ENCODE results near the gene ZNRF1.

ZNRF1 gene

DNA sequence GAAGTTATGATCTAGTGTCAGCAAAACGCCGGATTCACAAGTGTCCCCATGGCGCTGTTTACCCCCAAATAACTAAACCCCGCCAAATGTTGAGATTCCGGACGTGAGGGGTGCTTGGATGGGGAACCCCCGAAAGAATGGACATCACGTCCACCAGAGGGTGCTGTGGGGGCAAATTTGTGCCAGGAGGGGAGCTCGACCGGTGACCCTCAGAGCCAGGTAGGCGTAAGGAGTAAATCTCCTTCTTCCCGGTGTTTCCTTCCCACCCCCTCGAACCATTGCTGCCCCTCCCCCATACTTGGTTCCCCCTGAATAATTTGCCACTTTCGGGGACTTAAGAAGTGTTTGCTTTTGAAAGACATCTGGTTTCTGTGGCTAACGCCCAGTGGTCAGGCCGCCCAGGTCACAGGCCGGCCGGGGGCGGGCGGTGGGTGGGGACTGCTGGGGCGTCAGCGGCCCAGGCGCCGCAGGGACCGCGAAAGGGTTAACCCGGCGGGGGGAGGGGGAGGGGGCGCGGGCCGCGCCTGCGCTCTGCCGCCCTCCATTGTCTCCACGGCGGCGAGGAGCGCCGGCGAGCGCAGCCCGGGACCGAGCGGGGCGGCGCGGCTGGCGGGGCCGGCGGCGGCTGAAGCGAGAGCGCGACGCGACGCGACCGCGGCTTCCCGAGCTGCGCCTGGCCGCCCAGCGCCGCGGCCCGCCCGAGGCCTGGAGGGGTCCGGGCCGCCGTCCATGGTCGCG is at the start of gene ZNRF1:
ZNRF1 (plus strand) TSS at position 544 of the 738 bp plus-strand sequence. CDS start 648 bp downstream, outside the sequence.
- no peaks in the 10 kb centered on the region for H3K27me3 ChIP-seq (ENCODE audit: control insufficient read depth, insufficient read depth, low read length)
- H3K9me3 ChIP-seq (ENCODE audit: control insufficient read depth, low read length), result no peaks in the 10 kb centered on the region
- peak within 1 kb of the TSS; percentile 78 for H3K27ac ChIP-seq
- peaks cover 9% of the 10 kb centered on the region for H3K4me1 ChIP-seq
- peaks cover 37% of the 10 kb centered on the region for H3K79me2 ChIP-seq
- H2AFZ ChIP-seq, result peak within 1 kb of the TSS; percentile 77
- peak within 1 kb of the TSS; percentile 40 for H3K9ac ChIP-seq
- peak within 1 kb of the TSS; percentile 91 for H3K4me2 ChIP-seq (ENCODE audit: low read length)
- H3K36me3 ChIP-seq (ENCODE audit: control insufficient read depth, insufficient read depth, low read length), result no peaks in the 10 kb centered on the region
- H3K4me3 ChIP-seq (ENCODE audit: low read depth, low read length), result peak within 1 kb of the TSS; percentile 74
- TF ChIP-seq, protein P1, sequence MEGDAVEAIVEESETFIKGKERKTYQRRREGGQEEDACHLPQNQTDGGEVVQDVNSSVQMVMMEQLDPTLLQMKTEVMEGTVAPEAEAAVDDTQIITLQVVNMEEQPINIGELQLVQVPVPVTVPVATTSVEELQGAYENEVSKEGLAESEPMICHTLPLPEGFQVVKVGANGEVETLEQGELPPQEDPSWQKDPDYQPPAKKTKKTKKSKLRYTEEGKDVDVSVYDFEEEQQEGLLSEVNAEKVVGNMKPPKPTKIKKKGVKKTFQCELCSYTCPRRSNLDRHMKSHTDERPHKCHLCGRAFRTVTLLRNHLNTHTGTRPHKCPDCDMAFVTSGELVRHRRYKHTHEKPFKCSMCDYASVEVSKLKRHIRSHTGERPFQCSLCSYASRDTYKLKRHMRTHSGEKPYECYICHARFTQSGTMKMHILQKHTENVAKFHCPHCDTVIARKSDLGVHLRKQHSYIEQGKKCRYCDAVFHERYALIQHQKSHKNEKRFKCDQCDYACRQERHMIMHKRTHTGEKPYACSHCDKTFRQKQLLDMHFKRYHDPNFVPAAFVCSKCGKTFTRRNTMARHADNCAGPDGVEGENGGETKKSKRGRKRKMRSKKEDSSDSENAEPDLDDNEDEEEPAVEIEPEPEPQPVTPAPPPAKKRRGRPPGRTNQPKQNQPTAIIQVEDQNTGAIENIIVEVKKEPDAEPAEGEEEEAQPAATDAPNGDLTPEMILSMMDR (IDR thresholded peaks at IDR 0.05), result peak; percentile 85

- Histone ChIP-seq H3K79me2 (peaks cover 4% of the 10 kb centered on the region), H3K9ac (no peak overlapping the region), H3K36me3 (ENCODE audit: control insufficient read depth, insufficient read depth, low read length) (no peaks in the 10 kb centered on the region), H3K4me2 (ENCODE audit: low read length) (no peak overlapping the region), H3K27me3 (ENCODE audit: control insufficient read depth, insufficient read depth, low read length) (no peaks in the 10 kb centered on the region), H3K9me3 (ENCODE audit: control insufficient read depth, low read length) (no peaks in the 10 kb centered on the region), H2AFZ (no peak overlapping the region), H3K4me3 (ENCODE audit: low read depth, low read length) (no peak overlapping the region), H3K4me1 (no peaks in the 10 kb centered on the region), H3K27ac (no peak overlapping the region)
- TF ChIP-seq, protein P1 (IDR thresholded peaks at IDR 0.05), result no peak
Measured at GRCh38 chr16:74949309-74949708, 49.5 kb upstream of the ZNRF1 start.

DNA sequence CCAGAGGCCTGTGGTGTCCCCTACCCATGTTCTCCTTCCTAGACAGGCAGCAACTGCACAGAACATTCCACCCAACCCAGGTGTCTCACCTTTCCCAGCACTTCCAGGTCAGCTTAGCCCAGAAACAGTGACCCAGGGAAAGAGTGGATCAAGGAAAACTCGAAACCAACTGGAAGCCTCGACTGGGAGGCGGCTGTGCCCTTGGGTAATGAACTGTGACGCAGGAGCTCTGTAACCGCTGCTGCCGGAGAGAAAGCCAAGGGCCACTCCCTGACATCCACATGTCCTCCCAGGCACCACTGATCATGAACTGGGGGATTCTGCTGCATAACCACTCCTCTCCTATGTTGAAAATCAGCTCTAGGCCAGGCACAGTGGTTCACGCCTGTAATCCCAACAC is 48.3 kb upstream of the ZNRF1 start:
- TF ChIP-seq, protein P1 (IDR thresholded peaks at IDR 0.05), result no peak
- Histone ChIP-seq H3K27me3 (ENCODE audit: control insufficient read depth, insufficient read depth, low read length) (no peaks in the 10 kb centered on the region), H3K4me1 (no peaks in the 10 kb centered on the region), H3K9ac (no peak overlapping the region), H3K4me3 (ENCODE audit: low read depth, low read length) (no peak overlapping the region), H3K36me3 (ENCODE audit: control insufficient read depth, insufficient read depth, low read length) (no peaks in the 10 kb centered on the region), H3K79me2 (no peaks in the 10 kb centered on the region), H2AFZ (no peak overlapping the region), H3K27ac (no peak overlapping the region), H3K4me2 (ENCODE audit: low read length) (no peak overlapping the region), H3K9me3 (ENCODE audit: control insufficient read depth, low read length) (no peaks in the 10 kb centered on the region)

GRCh38 chr16:74951206-74951605 is 47.6 kb upstream of the ZNRF1 start:
- no peak overlapping the region for H3K4me2 ChIP-seq (ENCODE audit: low read length)
- H3K27ac ChIP-seq, result no peak overlapping the region
- no peaks in the 10 kb centered on the region for H3K27me3 ChIP-seq (ENCODE audit: control insufficient read depth, insufficient read depth, low read length)
- no peak overlapping the region for H2AFZ ChIP-seq
- TF ChIP-seq, protein P1 (IDR thresholded peaks at IDR 0.05), result no peak
- H3K79me2 ChIP-seq, result no peaks in the 10 kb centered on the region
- H3K36me3 ChIP-seq (ENCODE audit: control insufficient read depth, insufficient read depth, low read length), result no peaks in the 10 kb centered on the region
- no peak overlapping the region for H3K9ac ChIP-seq
- H3K4me1 ChIP-seq, result no peaks in the 10 kb centered on the region
- no peak overlapping the region for H3K4me3 ChIP-seq (ENCODE audit: low read depth, low read length)
- no peaks in the 10 kb centered on the region for H3K9me3 ChIP-seq (ENCODE audit: control insufficient read depth, low read length)

DNA sequence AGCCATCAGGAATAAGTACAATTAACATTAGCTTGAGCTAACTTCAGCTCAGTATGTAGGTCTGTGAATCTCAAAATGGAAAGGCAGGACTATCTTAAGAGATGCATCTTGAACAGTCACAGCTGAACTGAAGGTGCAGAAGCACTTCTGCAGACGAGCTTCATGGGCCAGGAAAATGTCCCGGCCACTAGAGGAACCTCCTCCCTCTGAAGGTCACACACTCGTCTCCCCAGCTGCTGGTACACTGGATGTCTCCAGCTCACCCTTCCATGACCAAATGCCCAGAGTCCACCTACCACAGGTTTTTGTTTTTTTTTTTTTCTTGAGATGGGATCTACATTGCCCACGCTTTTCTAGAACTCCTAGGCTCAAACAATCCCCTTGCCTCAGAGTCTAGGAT is 47.1 kb upstream of the ZNRF1 start:
- H2AFZ ChIP-seq, result no peak overlapping the region

More for the DNA sequence above, 47.1 kb upstream of the ZNRF1 start:
- Histone ChIP-seq H3K4me2 (ENCODE audit: low read length) (no peak overlapping the region), H3K4me1 (no peaks in the 10 kb centered on the region), H3K36me3 (ENCODE audit: control insufficient read depth, insufficient read depth, low read length) (no peaks in the 10 kb centered on the region), H3K79me2 (no peaks in the 10 kb centered on the region), H3K27me3 (ENCODE audit: control insufficient read depth, insufficient read depth, low read length) (no peaks in the 10 kb centered on the region), H3K4me3 (ENCODE audit: low read depth, low read length) (no peak overlapping the region), H3K9ac (no peak overlapping the region), H3K27ac (no peak overlapping the region), H3K9me3 (ENCODE audit: control insufficient read depth, low read length) (no peaks in the 10 kb centered on the region)
- TF ChIP-seq, protein P1 (IDR thresholded peaks at IDR 0.05), result no peak

Measured in parathyroid adenoma (tissue), 2 donors.